K562 (cell line): ENCODE measurements around the gene RAI1. TPM values are rescaled to one million over a fixed set of nuclear protein-coding genes. Genes with fewer than 3 reads are reported as not detected.
A peak's percentile ranks its signal among the peaks of the same experiment; 100 is the strongest.

ENCODE experiments used
- ATAC-seq: fragments of 200-7000 bp; cut with Tn5 transposase; 3 replicates; pipeline ENCODE4 v1.9.1; 2020; ENCODE audit warnings: moderate library complexity
- BruUV-seq: library from RNA; stranded (reverse); fragments of 400-500 nt; replicated peaks from 2 replicates; lab custom pipeline; 2021; lab: Mats Ljungman, UMichigan
- CTCF ChIA-PET: fragments of 300-600 bp; formaldehyde crosslinking; extraction: SDS; loops from one replicate; lab custom pipeline; 2021; ENCODE audit warnings: low intra/inter-chr PET ratio; lab: Yijun Ruan, JAX
- POLR2A ChIA-PET: fragments of 300-600, 350-650 bp; sonication (Branson Sonifier 250); formaldehyde crosslinking; extraction: SDS; loops from one replicate; lab custom pipeline; 2021; ENCODE audit warnings: antibody characterized with exemption, inconsistent platforms; lab: Yijun Ruan, JAX
- DNase-seq, 4 experiments: peaks; one replicate each; pipeline versions ENCODE4 v3.0.0 to v3.0.0-alpha.2; 2011 to 2018; ENCODE audit warnings: low spot score in 3 of 4, mixed read lengths in 3 of 4; ENCODE audit errors: extremely low read depth in 1 of 4
- FAIRE-seq: peaks from 2 replicates; lab custom pipeline; 2011; peaks lifted over from hg19 to GRCh38; lab: Jason Lieb, UNC
- H2AFZ ChIP-seq: 2 replicates; pipeline ENCODE4 v1.6.0; 2011; ENCODE audit warnings: low read depth, low read length, control low read depth, inconsistent platforms
- H3K27ac ChIP-seq: fragments of 200-600 bp; 3 replicates; pipeline ENCODE4 v1.8.0; 2011; ENCODE audit warnings: low read depth, mild to moderate bottlenecking, control low read depth, inconsistent platforms, low read length, moderate library complexity, mixed read lengths; ENCODE audit errors: extremely low read depth
- H3K27me3 ChIP-seq, 2 experiments: fragments of 300-600 bp in 1 of 2; 2 replicates in 1 of 2; 3 replicates in 1 of 2; pipeline versions ENCODE4 v1.6.0 to v1.8.0; 2011; ENCODE audit warnings: inconsistent platforms in 2 of 2, low read length in 2 of 2, mild to moderate bottlenecking in 1 of 2, mixed read lengths in 1 of 2, moderate library complexity in 1 of 2; ENCODE audit not compliant: control insufficient read depth in 2 of 2, insufficient read depth in 2 of 2
- H3K36me3 ChIP-seq: fragments of 300-600 bp; 3 replicates; pipeline ENCODE4 v1.8.0; 2011; ENCODE audit warnings: mild to moderate bottlenecking, low read length, inconsistent platforms; ENCODE audit not compliant: control insufficient read depth, insufficient read depth
- H3K4me1 ChIP-seq, 2 experiments: fragments of 200-600 bp in 1 of 2; replicated peaks in 1 of 2; 2 replicates in 1 of 2; 3 replicates in 1 of 2; pipeline versions ENCODE4 v1.5.1 to v1.8.0; 2011; ENCODE audit warnings: inconsistent platforms in 2 of 2, low read length in 2 of 2, mild to moderate bottlenecking in 1 of 2, mixed read lengths in 1 of 2, moderate library complexity in 1 of 2; ENCODE audit not compliant: control insufficient read depth in 2 of 2, insufficient read depth in 2 of 2
- H3K4me2 ChIP-seq: 2 replicates; pipeline ENCODE4 v1.6.1; 2011; ENCODE audit warnings: low read length, control low read depth, inconsistent platforms, mixed read lengths; ENCODE audit not compliant: insufficient read depth
- H3K4me3 ChIP-seq: fragments of 200-600 bp; sonication (generic), shearing (Covaris generic); 2 replicates; pipeline ENCODE4 v1.5.1; 2016; ENCODE audit warnings: control low read depth, inconsistent platforms
- H3K79me2 ChIP-seq: fragments of 200-600 bp; 3 replicates; pipeline ENCODE4 v1.8.0; 2011; ENCODE audit warnings: low read length, inconsistent platforms; ENCODE audit not compliant: control insufficient read depth, insufficient read depth
- H3K9ac ChIP-seq, 2 experiments: 2 replicates each; pipeline versions ENCODE4 v1.6.0 to v1.6.1; 2011; ENCODE audit warnings: low read depth in 2 of 2, low read length in 2 of 2, control low read depth in 1 of 2, inconsistent platforms in 1 of 2, mild to moderate bottlenecking in 1 of 2, mixed read lengths in 1 of 2; ENCODE audit not compliant: insufficient read depth in 1 of 2
- H3K9me1 ChIP-seq: one replicate; pipeline ENCODE4 v1.6.0; 2011; ENCODE audit warnings: inconsistent platforms, mild to moderate bottlenecking, low read length, moderate library complexity; ENCODE audit not compliant: control insufficient read depth, insufficient read depth
- H3K9me3 ChIP-seq: replicated peaks from 2 replicates; pipeline ENCODE4 v1.5.1; 2011; ENCODE audit warnings: low read depth, low read length, inconsistent platforms; ENCODE audit not compliant: control insufficient read depth, insufficient read depth
- H4K20me1 ChIP-seq: replicated peaks from 2 replicates; pipeline ENCODE4 v1.6.1; 2011; ENCODE audit warnings: low read length, inconsistent platforms, mixed read lengths; ENCODE audit not compliant: control insufficient read depth, insufficient read depth
- BRF1 ChIP-seq: IDR thresholded peaks from 3 replicates; pipeline ENCODE4 v1.6.1; 2011; ENCODE audit warnings: borderline replicate concordance, mild to moderate bottlenecking; ENCODE audit not compliant: insufficient read length; ENCODE audit errors: extremely low read depth
- PHF8 ChIP-seq: fragments of 200-600 bp; sonication (generic); IDR thresholded peaks from 2 replicates; pipeline ENCODE4 v1.6.1; 2012; ENCODE audit warnings: mixed run types, mild to moderate bottlenecking, inconsistent platforms, low read length, moderate library complexity, borderline replicate concordance
- POLR2G ChIP-seq: fragments of 200-400 bp; formaldehyde crosslinking; IDR thresholded peaks from 2 replicates; pipeline ENCODE4 v1.6.1; 2017; ENCODE audit warnings: low read depth, mild to moderate bottlenecking, antibody characterized with exemption, low read length, moderate library complexity
- ZBTB11 ChIP-seq, 3 experiments: fragments of 200-800 bp in 1 of 3; fragments of 250-450 bp in 1 of 3; fragments of 450-650 bp in 1 of 3; sonication (Bioruptor Pico) in 1 of 3; sonication (Bioruptor generic) in 1 of 3; formaldehyde crosslinking in 1 of 3; IDR thresholded peaks; 2 replicates each; pipeline versions ENCODE4 v1.6.1 to v1.8.0; 2016 to 2022; ENCODE audit warnings: mild to moderate bottlenecking in 2 of 3, missing genetic modification characterization in 2 of 3, missing compliant biosample characterization in 1 of 3, moderate library complexity in 1 of 3
- ZNF324 ChIP-seq: fragments of 250-450 bp; sonication (Bioruptor Pico); IDR thresholded peaks from 2 replicates; pipeline ENCODE4 v1.4.0; 2020; ENCODE audit warnings: mild to moderate bottlenecking
- ZNF384 ChIP-seq: IDR thresholded peaks from 2 replicates; pipeline ENCODE4 v1.6.1; 2012; ENCODE audit warnings: low read depth, low read length, improper control_type of control experiment
- ZNF699 ChIP-seq: fragments of 250-450 bp; sonication (Bioruptor Pico); IDR thresholded peaks from 2 replicates; pipeline ENCODE4 v1.8.0; 2021; ENCODE audit warnings: mild to moderate bottlenecking, moderate library complexity; ENCODE audit not compliant: insufficient replicate concordance
- WGBS: fragments of 100-300 bp; shearing (Covaris generic); methylation state at CpG from one replicate; pipeline ENCODE4 v1.1.6; 2016; ENCODE audit warnings: low coverage, mixed read lengths; ENCODE audit not compliant: insufficient coverage; ENCODE audit errors: missing lambda C conversion rate; 5-methylcytosine and 5-hydroxymethylcytosine counted together
- in situ Hi-C: fragments of 300-500 bp; cut with MboI; formaldehyde crosslinking; loops from 4 replicates; pipeline ENCODE4 v1.15.0; 2018; ENCODE audit warnings: inconsistent platforms, mixed read lengths
- intact Hi-C: fragments of 100-400 bp; cut with micrococcal nuclease; formaldehyde crosslinking; loops from 2 replicates; pipeline ENCODE4 v1.14.2; 2022
- polyA plus RNA-seq, 8 experiments: library from polyadenylated mRNA; depleted of rRNA in 4 of 8; stranded (reverse) in 5 of 8; unstranded in 3 of 8; fragments of >200 nt; fragmentation: Nextera tagmentation in 2 of 8; fragmentation: Illumina TruSeq in 1 of 8; extraction: Ambion mirVana in 2 of 8; extraction: Trizol in 1 of 8; gene quantifications; 2 replicates each; pipeline versions ENCODE4 v1.2.1 to v1.2.3, GENCODE V29; 2011 to 2014; ENCODE audit warnings: inconsistent platforms in 1 of 8, missing spikeins in 1 of 8
- total RNA-seq, 7 experiments: library from RNA; depleted of rRNA in 6 of 7; stranded (reverse); fragments of >200 nt in 6 of 7; fragmentation: Illumina TruSeq in 2 of 7; extraction: Trizol in 2 of 7; gene quantifications; 2 replicates each; pipeline versions ENCODE4 v1.2.1 to v1.2.3, GENCODE V29; 2011 to 2021; ENCODE audit warnings: low replicate concordance in 1 of 7

Gene RAI1
- total and polyA plus RNA-seq, 9 of the 15 experiments (the other 6 are each of a cell fraction or from before 2014, with no cell fraction given): 0.68 to 19.9 (median 5.5) TPM

- TF ChIP-seq BRF1 (no peak), ZNF384 (no peak), ZNF324 (CRISPR knock-in tag) (no peak), ZBTB11 (CRISPR knock-in tag; IDR thresholded peaks at IDR 0.05) (no peak), PHF8 (no peak)
Observed at GRCh38 chr17:17843096-17843495, 161.8 kb downstream of the RAI1 start (continued).

- no peak for DNase-seq
- 0 out of 2 replicates have a peak, but pooled peaks cover 3% of the 10 kb centered on the region for H4K20me1 ChIP-seq
- H3K4me1 ChIP-seq: peaks cover 33 to 83% of the 10 kb centered on the region in 2 experiments
- H3K36me3 ChIP-seq: no peaks in the 10 kb centered on the region
- intact Hi-C loops: no loop called here
- peaks cover 16% of the 10 kb centered on the region for H3K79me2 ChIP-seq
- TF ChIP-seq POLR2G (peak; percentile 22; the same call in 1 of the 2 replicates), ZNF699 (CRISPR knock-in tag) (no peak)
- TF ChIP-seq, all 486 proteins: peak for 1
- ATAC-seq (no peak), FAIRE-seq (no peak)
- Histone ChIP-seq H3K27ac (no peak overlapping the region), H2AFZ (no peak overlapping the region), H3K9me1 (no peaks in the 10 kb centered on the region), H3K9ac (peak overlapping the region in 1 of 2 experiments; percentile 78; a peak in 1 of 4 replicates), H3K4me3 (no peak overlapping the region), H3K27me3 (no peaks in the 10 kb centered on the region), H3K4me2 (no peak overlapping the region), H3K9me3 (no peaks in the 10 kb centered on the region)
- in situ Hi-C loops: no loop called here
- CTCF ChIA-PET: no interaction called here
- WGBS: no CpG with 5 or more reads among the region's 7 CpGs
- no TSS peak for BruUV-seq
- POLR2A ChIA-PET: interaction anchor here (2.8 kb wide), 1 partner anchor 11 kb away, joined by 9 read pairs; no protein-coding TSS in a partner anchor
Observed at GRCh38 chr17:17844079-17844478, 162.8 kb downstream of the RAI1 start.
